Astrocyte of the spinal cord (primary cell): ENCODE data around the gene TUBB4A.
"Not testable (repeated sequence)": the region's sequence is repeated elsewhere in the genome, so short reads cannot be mapped to it uniquely, and the experiment has no call there.

Experiments
- DNase-seq: peaks from one replicate; pipeline ENCODE4 v3.0.0; 2011; ENCODE audit warnings: low read depth, low spot score
- H3K4me3 ChIP-seq: 2 replicates; pipeline ENCODE4 v1.5.1; 2011; ENCODE audit warnings: low read depth, mild to moderate bottlenecking, low read length, moderate library complexity
- in situ Hi-C: cut with HindIII; loops from 2 replicates; pipeline ENCODE4 v1.10.0; 2017; ENCODE audit warnings: low sequenced_read_pairs
- TF ChIP-seq, protein P1 (sequence below): IDR thresholded peaks from 2 replicates; pipeline ENCODE4 v1.5.1; 2012; ENCODE audit warnings: low read depth, mild to moderate bottlenecking, low read length, inconsistent platforms

TUBB4A gene

DNA sequence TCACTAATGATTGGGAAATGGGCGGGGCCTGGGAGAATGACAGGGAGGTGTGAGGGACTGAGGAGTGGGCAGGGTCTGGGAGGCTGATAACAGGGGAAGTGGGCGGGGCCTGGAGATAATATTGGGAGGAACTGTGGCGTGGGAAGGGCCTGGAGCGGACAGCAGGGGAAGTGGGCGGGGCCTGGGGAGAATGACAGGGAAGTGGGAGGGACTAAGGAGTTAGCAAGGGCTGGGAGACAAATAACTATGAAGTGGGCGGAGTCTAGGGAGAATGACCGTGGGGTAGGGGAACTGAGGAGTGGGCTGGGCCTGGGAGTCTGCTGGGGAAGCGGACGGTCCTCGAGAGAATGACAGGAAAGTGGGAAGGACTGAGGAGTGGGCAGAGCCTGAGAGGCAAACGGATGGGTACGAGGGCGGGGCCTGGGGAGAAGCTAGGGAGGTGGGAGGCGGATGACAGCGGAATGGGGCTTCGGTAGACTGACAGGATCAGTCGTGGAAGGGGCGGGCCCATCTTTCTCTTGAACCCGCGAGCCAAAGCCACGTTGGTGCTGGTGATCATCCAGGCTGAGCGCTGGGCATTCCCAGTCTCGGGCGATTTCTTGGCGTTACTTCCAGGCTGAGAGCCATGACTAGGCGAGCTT, 14.0 kb upstream of the TUBB4A start:
- H3K4me3 ChIP-seq = peak overlapping the region; percentile 57
- TF ChIP-seq, protein P1, sequence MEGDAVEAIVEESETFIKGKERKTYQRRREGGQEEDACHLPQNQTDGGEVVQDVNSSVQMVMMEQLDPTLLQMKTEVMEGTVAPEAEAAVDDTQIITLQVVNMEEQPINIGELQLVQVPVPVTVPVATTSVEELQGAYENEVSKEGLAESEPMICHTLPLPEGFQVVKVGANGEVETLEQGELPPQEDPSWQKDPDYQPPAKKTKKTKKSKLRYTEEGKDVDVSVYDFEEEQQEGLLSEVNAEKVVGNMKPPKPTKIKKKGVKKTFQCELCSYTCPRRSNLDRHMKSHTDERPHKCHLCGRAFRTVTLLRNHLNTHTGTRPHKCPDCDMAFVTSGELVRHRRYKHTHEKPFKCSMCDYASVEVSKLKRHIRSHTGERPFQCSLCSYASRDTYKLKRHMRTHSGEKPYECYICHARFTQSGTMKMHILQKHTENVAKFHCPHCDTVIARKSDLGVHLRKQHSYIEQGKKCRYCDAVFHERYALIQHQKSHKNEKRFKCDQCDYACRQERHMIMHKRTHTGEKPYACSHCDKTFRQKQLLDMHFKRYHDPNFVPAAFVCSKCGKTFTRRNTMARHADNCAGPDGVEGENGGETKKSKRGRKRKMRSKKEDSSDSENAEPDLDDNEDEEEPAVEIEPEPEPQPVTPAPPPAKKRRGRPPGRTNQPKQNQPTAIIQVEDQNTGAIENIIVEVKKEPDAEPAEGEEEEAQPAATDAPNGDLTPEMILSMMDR = no peak
- peak; percentile 84 for DNase-seq
- in situ Hi-C loops = no loop called here

DNA sequence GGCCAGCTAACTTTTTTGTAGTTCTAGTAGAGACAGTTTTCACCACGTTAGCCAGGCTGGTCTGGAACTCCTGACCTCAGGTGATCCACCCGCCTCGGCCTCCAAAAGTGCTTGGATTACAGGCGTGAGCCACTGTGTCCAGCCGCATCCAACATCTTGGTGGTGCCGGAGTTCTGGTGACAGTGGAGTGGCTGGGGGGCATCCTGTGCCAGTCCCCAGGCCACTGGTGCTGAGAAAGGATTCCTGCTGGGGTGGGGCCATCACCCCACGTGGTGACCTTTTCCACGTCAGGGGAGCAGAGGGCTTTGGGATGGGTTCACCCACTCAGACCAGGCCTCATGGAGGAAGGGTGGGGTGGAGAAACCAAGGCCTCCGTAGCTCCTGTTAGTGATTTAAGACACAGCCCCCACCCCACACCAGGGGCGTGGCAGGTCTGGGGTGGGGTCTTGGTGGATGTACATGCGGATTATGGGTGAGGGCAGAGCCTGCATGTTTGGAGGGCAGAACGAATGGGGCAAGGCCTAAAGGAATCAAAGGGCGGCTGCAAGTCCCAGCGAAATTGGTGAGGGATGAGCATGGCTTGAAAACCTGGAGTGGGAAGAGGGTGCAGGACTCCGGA, 12.9 kb upstream of the TUBB4A start:
- DNase-seq = no peak
- TF ChIP-seq, protein P1 = no peak
- H3K4me3 ChIP-seq = no peak overlapping the region
- in situ Hi-C loops = no loop called here

DNA sequence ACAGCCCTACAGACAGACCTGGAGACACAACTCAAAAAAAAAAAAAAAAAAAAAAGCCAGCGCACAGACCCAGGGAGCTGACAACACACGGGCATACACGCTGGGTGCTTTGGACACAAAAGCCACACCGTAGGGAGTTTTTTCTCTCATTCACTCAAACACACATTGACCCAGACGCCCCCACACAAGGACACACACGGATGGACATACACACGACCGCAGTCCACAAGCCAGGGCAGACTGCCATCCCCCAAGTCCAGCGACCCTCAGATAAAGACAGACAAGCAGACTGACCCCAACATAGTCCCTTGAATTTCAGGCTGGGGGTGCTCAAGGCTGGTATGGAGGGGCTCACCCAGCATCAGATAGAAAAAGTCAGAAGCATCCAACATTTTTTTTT, 12.0 kb upstream of the TUBB4A start:
- in situ Hi-C loops = no loop called here
- TF ChIP-seq, protein P1 = no peak

DNA sequence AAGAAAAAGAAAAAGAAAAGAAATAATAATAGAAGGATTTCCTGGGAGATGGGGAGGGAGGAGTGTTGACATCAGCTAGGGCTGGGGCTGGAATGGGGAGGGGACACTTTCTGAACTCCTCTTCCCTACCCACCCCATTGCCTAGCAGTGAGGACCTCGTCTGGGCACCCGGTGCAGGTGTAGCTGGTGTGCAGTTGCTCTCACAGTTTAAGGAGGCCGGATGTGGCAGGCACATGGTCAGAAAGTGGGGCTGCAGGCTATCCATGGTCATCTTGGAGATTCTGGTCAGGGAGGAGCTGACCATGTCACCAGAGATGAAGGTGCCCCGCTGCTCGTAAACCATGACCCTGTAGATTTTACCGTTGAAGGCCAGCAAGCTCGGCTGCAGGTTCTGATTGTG, 8.5 kb upstream of the TUBB4A start:
- DNase-seq = no peak
- in situ Hi-C loops = no loop called here

More for the DNA sequence above, 12.0 kb upstream of the TUBB4A start:
- no peak for DNase-seq
- no peak overlapping the region for H3K4me3 ChIP-seq

DNA sequence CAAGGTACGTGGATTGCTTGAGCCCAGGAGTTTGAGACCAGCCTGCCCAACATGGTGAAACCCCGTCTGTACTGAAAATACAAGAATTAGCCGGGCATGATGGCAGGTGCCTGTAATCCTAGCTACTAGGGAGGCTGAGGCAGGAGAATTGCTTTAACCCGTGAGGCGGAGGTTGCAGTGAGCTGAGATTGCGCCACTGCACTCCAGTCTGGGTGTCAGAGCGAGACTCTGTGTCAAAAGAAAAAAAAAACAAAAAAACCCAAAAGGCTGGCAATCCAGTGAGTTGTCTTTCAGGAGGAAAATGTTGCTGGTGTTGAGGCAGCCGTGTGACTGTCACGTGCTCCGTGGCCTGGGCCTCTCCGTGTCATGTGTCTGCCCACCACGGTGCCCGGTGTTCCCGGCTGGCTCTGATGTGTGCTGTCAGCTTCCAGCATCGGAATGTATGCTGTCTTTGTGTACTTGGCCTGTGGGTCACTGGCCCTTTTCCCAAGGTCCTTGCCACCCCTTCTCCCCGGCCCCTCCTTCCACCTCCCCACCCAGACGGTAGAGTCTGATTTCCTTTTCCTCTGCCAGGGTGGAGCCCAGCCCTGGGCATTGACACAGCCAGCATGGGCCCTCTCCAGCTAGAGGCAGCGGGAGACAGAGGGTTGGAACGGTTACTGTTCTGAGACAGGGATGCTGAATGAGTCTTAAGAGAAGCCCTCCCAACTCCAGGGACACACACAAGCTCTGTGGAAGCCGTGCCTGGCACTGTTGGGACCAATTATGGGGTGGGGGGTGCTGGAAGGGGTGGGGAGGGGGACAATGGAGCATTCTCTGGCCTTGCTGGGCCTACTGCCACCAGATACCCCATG, 7.2 kb upstream of the TUBB4A start:
- in situ Hi-C loops = no loop called here
- TF ChIP-seq, protein P1 = no peak
- DNase-seq = no peak
- H3K4me3 ChIP-seq = no peak overlapping the region

More for the DNA sequence above, 8.5 kb upstream of the TUBB4A start:
- H3K4me3 ChIP-seq = no peak overlapping the region
- TF ChIP-seq, protein P1 = no peak

DNA sequence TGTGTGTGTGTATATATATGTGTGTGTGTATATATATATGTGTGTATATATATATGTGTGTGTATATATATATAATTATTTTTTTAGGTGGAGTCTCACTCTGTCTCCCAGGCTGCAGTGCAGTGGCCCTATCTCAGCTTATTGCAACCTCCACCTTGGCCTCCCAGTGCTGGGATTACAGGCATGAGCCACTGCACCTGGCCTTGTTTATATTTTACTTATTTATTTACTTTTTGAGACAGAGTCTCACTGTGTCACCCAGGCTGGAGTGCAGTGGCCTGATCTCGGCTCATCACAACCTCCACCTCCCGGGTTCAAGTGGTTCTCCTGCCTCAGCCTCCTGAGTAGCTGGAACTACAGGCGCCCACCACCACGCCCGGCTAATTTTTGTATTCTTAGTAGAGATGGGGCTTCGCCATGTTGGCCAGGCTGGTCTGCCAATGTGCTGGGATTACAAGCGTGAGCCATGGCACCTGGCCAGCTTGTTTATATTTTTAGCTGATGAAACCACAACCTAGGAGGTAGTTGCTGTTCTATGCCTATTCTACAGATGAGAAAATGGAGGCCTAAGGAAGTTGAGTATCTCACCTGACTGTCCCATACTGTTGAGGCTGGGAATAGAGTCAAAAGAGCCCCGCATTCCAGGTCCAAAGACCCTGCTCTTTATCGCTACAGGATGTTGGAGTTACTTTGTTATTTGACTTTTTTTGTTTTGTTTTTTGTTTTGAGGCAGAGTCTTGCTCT, 6.1 kb upstream of the TUBB4A start:
- H3K4me3 ChIP-seq, in situ Hi-C loops, DNase-seq: not testable (repeated sequence)
